Gastroesophageal sphincter (tissue), 4 donors: ENCODE data around the gene DLGAP4. TPM values are rescaled to one million over a fixed set of nuclear protein-coding genes. Genes with fewer than 3 reads are reported as not detected.

Experiments
- ATAC-seq: fragments of 150-250 bp; one replicate; pipeline ENCODE4 v1.9.1; 2016; ENCODE audit warnings: mild to moderate bottlenecking, moderate library complexity
- H3K27ac ChIP-seq, 4 donors: fragments of 200-600 bp; sonication (generic) in 3 of 4; 1 replicate in 3 of 4; 2 replicates in 1 of 4; pipeline ENCODE4 v1.5.1; 2016 to 2019
- H3K27me3 ChIP-seq: fragments of 200-600 bp; sonication (generic); one replicate; pipeline ENCODE4 v1.5.1; 2019
- H3K36me3 ChIP-seq, 2 donors: fragments of 200-600 bp; sonication (generic); one replicate each; pipeline ENCODE4 v1.5.1; 2019; ENCODE audit warnings: control low read depth in 1 of 2
- H3K4me1 ChIP-seq, 3 donors: fragments of 200-600 bp; sonication (generic); 1 replicate in 2 of 3; 2 replicates in 1 of 3; pipeline ENCODE4 v1.5.1; 2016 to 2019; ENCODE audit warnings: control low read depth in 2 of 3
- H3K4me3 ChIP-seq, 2 donors: fragments of 200-600 bp; sonication (generic); one replicate each; pipeline ENCODE4 v1.5.1; 2019; ENCODE audit warnings: mild to moderate bottlenecking in 1 of 2, moderate library complexity in 1 of 2
- H3K9me3 ChIP-seq, 3 donors: fragments of 200-600 bp; sonication (generic); one replicate each; pipeline ENCODE4 v1.5.1; 2017 to 2019; ENCODE audit warnings: control low read depth in 2 of 3
- EP300 ChIP-seq: sonication (generic); formaldehyde crosslinking; IDR thresholded peaks from one replicate; pipeline ENCODE4 v1.6.1; 2017; ENCODE audit warnings: antibody characterized with exemption, mild to moderate bottlenecking
- POLR2A ChIP-seq, 2 donors: fragments of 450-650 bp; IDR thresholded peaks; one replicate each; pipeline ENCODE4 v1.6.1; 2017; ENCODE audit warnings: antibody characterized with exemption in 2 of 2, mild to moderate bottlenecking in 2 of 2, moderate library complexity in 1 of 2
- POLR2AphosphoS5 ChIP-seq: sonication (generic); formaldehyde crosslinking; IDR thresholded peaks from one replicate; pipeline ENCODE4 v1.6.1; 2017; ENCODE audit warnings: antibody characterized with exemption
- WGBS, 2 donors: methylation state at CpG; one replicate each; pipeline ENCODE4 v1.1.5; 2018; ENCODE audit warnings: low coverage in 1 of 2; 5-methylcytosine and 5-hydroxymethylcytosine counted together
- total RNA-seq, 4 donors: library from RNA; depleted of rRNA; stranded (reverse); fragments of >200 nt; gene quantifications; one replicate each; pipeline ENCODE4 v1.1.0, GENCODE V29; 2016
- TF ChIP-seq, protein P1 (sequence below), 4 experiments: fragments of 200-600 bp in 2 of 4; fragments of 450-650 bp in 2 of 4; sonication (generic) in 1 of 4; IDR thresholded peaks; one replicate each; pipeline ENCODE4 v1.5.1; 2017 to 2019; ENCODE audit warnings: antibody characterized with exemption in 4 of 4, mild to moderate bottlenecking in 2 of 4, moderate library complexity in 2 of 4

Gene DLGAP4
- total RNA-seq, 4 donors from 2014 or later: 35.5 to 76.1 (median 42.2) TPM

DNA sequence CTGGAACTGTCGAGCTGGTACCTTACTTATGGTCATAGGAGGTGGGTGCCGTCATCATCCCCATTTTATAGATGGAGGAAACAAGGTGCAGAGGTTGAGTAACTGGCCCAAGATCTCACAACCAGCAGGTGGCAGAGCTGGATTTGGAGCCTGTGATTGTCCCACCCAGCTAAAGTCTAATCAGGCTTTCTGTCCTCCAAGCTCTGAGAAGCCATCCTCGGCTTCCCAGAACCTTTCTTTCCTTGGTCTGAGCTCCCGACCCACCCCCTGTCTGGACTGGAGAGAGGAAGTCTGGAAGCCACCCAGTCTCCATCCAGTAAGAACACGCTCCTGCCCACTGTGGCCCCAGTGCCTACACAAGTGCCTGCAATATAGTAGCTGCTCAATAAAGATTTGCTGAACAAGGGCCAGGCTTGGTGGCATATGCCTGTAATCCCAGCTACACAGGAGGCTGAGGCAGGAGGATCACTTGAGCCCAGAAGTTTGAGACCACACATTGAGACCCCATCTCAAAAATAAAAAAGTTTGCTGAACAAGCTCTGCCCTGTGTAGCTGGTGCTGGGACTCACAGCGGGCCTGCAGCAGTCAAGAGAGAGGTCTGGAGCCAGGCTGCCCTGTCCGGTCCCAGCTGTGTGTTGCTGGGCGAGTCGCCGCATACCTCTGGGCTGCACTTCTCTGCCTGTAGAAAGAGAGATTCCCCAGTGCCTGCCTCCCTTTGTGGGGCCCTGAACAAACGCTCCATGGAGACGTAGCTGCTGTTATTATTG lies 32.5 kb upstream of the DLGAP4 start:
- ATAC-seq: no peak
- TF ChIP-seq, protein P1, sequence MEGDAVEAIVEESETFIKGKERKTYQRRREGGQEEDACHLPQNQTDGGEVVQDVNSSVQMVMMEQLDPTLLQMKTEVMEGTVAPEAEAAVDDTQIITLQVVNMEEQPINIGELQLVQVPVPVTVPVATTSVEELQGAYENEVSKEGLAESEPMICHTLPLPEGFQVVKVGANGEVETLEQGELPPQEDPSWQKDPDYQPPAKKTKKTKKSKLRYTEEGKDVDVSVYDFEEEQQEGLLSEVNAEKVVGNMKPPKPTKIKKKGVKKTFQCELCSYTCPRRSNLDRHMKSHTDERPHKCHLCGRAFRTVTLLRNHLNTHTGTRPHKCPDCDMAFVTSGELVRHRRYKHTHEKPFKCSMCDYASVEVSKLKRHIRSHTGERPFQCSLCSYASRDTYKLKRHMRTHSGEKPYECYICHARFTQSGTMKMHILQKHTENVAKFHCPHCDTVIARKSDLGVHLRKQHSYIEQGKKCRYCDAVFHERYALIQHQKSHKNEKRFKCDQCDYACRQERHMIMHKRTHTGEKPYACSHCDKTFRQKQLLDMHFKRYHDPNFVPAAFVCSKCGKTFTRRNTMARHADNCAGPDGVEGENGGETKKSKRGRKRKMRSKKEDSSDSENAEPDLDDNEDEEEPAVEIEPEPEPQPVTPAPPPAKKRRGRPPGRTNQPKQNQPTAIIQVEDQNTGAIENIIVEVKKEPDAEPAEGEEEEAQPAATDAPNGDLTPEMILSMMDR (IDR thresholded peaks at IDR 0.05): peak in 1 of 4 experiments; percentile 32
- TF ChIP-seq POLR2AphosphoS5: no peak
- no peak for TF ChIP-seq EP300

DNA sequence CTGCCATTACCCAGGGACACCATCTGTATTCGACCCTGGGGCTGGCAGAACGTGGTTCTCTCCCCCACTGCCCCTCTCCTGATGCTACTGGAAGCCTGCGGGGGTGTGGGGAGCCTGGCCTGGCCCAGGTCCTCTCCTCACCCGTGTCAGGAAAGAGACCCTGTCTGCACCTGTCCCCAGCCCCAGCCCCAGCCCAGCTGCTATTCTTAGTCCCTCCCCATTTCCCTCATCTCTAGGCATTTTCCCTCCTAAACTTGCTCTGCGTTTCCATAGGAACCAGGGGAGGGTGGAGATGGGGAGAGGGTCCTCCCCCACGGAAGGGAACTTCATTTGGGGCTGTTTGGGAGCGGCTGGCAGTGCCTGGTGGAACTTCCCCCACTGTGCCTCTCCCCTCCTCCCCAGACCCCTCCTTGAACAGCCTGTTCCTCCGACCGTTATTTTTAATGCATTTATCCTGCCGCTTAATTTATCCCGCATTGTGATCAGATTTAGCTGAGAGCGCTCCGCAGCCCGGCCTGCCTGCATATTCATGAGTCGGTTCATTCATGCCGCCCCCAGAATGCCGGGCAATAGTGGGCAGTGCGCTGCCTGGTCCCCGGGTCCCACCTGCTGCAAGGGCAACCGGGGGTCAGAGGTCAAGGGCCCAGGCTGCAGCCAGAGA lies 31.8 kb upstream of the DLGAP4 start:
- no peaks in the 10 kb centered on the region for H3K36me3 ChIP-seq
- H3K4me3 ChIP-seq: no peak overlapping the region
- H3K27me3 ChIP-seq: peaks cover 59% of the 10 kb centered on the region
- no peak for TF ChIP-seq POLR2AphosphoS5
- no peak for TF ChIP-seq POLR2A (IDR thresholded peaks at IDR 0.05)
- TF ChIP-seq EP300: no peak
- TF ChIP-seq, protein P1 (IDR thresholded peaks at IDR 0.05): no peak
- H3K9me3 ChIP-seq: no peaks in the 10 kb centered on the region
- ATAC-seq: no peak
- 26 to 45% methylated on average over 10 to 14 of the region's 20 CpGs for WGBS, 2 donors
- H3K4me1 ChIP-seq: no peaks in the 10 kb centered on the region
- no peak overlapping the region for H3K27ac ChIP-seq

More for the DNA sequence above, 32.5 kb upstream of the DLGAP4 start:
- no peaks in the 10 kb centered on the region for H3K9me3 ChIP-seq
- no peak overlapping the region for H3K27ac ChIP-seq
- no peaks in the 10 kb centered on the region for H3K36me3 ChIP-seq
- H3K4me3 ChIP-seq: no peak overlapping the region
- WGBS, 2 donors: 45% methylated on average over 6 of the region's 12 CpGs; no CpG with 5 or more reads in 1 of the 2 donors
- peaks cover 52% of the 10 kb centered on the region for H3K27me3 ChIP-seq
- H3K4me1 ChIP-seq: no peaks in the 10 kb centered on the region

DNA sequence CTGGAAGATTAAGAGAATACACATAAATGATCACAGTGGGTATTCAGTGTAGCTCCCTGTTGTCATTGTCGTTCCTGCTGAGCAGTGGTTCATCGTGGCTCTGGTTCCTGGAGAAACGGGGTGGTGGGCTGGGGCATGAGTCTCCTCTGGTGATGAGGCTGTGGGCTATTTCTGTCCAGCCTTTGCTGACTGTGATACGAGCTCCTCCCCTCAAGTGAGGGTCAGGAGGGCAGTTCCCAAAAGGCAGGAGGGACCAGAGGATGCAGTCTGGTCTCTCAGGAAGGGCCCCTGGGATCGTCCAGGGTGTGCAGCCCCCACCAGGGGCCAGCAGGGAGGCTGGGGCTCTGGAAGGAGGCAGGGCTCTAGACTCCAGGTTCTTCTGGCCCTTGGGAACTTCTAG lies 31.1 kb upstream of the DLGAP4 start:
- 60 to 71% methylated on average over 1 of the region's 5 CpGs for WGBS, 2 donors
- Histone ChIP-seq H3K27me3 (peaks cover 66% of the 10 kb centered on the region), H3K9me3 (no peaks in the 10 kb centered on the region), H3K4me1 (no peaks in the 10 kb centered on the region), H3K36me3 (no peaks in the 10 kb centered on the region), H3K4me3 (no peak overlapping the region), H3K27ac (no peak overlapping the region)
- TF ChIP-seq POLR2A (IDR thresholded peaks at IDR 0.05) (no peak), EP300 (no peak), POLR2AphosphoS5 (no peak)
- TF ChIP-seq, protein P1 (IDR thresholded peaks at IDR 0.05): no peak
- ATAC-seq: no peak

DNA sequence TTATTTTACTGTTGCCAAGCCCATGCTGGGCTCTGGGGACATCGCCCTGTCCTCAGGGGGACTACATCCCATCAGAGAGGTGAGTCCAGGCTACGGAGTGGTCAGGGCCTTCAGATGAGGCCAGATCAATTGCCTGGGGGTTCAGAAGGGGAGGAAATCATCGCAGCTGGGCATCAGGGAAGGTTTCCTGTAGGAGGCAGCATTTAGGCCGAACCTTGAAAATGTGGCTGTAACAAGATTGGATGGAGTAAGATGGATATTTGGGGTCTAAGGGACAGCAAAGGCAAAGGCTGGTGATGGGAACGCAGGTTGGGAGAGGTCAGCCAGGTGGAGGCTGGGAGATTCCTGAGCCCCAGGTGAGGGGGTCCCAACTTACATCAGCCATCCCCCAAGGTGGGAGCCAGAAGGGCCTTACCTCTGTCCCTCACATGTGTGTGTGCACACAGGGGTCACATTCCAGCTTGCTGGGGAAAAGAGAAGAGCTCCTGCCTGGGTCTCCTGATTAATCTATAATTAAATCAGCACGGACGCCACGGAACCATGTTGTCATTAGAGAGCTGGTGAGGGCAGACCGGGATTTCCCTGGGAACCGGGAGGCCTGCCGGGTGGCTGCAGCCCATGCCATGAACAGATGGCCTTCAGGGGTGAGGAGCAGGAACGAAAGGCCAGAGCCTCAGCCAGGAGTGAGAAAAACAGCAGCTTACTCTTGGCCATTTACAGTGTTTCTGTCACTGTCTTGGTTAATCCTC lies 30.5 kb upstream of the DLGAP4 start:
- Histone ChIP-seq H3K4me3 (no peak overlapping the region), H3K36me3 (no peaks in the 10 kb centered on the region), H3K9me3 (no peaks in the 10 kb centered on the region), H3K27me3 (peaks cover 71% of the 10 kb centered on the region), H3K27ac (no peak overlapping the region), H3K4me1 (no peaks in the 10 kb centered on the region)
- ATAC-seq: no peak
- no peak for TF ChIP-seq POLR2A (IDR thresholded peaks at IDR 0.05)
- TF ChIP-seq POLR2AphosphoS5: no peak
- WGBS, 2 donors: 94% methylated on average over 2 of the region's 12 CpGs; no CpG with 5 or more reads in 1 of the 2 donors

DNA sequence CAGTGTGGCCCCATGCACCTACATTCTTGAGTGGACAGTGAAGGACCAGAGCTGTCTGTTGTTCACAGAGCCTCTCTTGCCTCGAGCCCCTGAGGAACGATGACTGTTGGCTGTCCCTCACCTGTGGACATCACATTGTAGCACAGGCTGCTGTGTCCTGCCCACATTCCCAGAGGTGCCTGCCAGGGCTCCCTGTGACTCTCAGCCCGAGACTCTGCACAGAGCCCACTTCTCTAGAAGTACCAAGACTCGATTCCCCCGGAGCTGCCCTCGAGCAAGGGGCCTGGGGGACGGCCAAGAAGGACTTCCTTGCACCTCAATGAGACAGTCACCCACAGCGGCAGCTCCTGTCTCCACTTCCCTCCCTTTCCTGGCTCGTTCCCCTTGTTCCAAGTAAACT lies 28.6 kb upstream of the DLGAP4 start:
- ATAC-seq: no peak
- H3K27me3 ChIP-seq: peaks cover 87% of the 10 kb centered on the region
- WGBS, 2 donors: 67 to 100% methylated on average over 1 to 3 of the region's 9 CpGs

More for the DNA sequence above, 28.6 kb upstream of the DLGAP4 start:
- H3K4me1 ChIP-seq: no peaks in the 10 kb centered on the region
- no peak overlapping the region for H3K4me3 ChIP-seq
- peaks cover 0 to 6% (median 0%) of the 10 kb centered on the region in 3 donors for H3K9me3 ChIP-seq
- TF ChIP-seq EP300 (no peak), POLR2A (IDR thresholded peaks at IDR 0.05) (no peak), POLR2AphosphoS5 (no peak)
- TF ChIP-seq, protein P1 (IDR thresholded peaks at IDR 0.05): no peak
- H3K27ac ChIP-seq: no peak overlapping the region
- H3K36me3 ChIP-seq: no peaks in the 10 kb centered on the region
